Right cardiac atrium (tissue), 5 donors: Measurements from ENCODE around the gene UNC5C. TPM values are rescaled to one million over a fixed set of nuclear protein-coding genes. Genes with fewer than 3 reads are reported as not detected.

ENCODE experiments used
- ATAC-seq, 2 donors: fragments of 200-7000 bp; cut with Tn5 transposase; one replicate each; pipeline versions ENCODE4 v1.8.0 to v1.9.1; 2020; ENCODE audit warnings: moderate library complexity in 2 of 2, mild to moderate bottlenecking in 1 of 2
- DNase-seq, 3 donors: peaks; one replicate each; pipeline ENCODE4 v3.0.0-alpha.2; 2020
- H3K27ac ChIP-seq: one replicate; pipeline ENCODE4 v1.5.1; 2013; ENCODE audit warnings: mild to moderate bottlenecking, low read length, control low read depth, moderate library complexity
- H3K27me3 ChIP-seq: one replicate; pipeline ENCODE4 v1.6.1; 2013; ENCODE audit not compliant: control insufficient read depth, insufficient read depth
- H3K4me1 ChIP-seq: one replicate; pipeline ENCODE4 v1.6.1; 2013; ENCODE audit warnings: low read length; ENCODE audit not compliant: control insufficient read depth, insufficient read depth
- H3K4me3 ChIP-seq: one replicate; pipeline ENCODE4 v1.5.1; 2013; ENCODE audit warnings: low read length, control low read depth
- H3K9me3 ChIP-seq: one replicate; pipeline ENCODE4 v1.6.1; 2013; ENCODE audit warnings: low read length; ENCODE audit not compliant: control insufficient read depth
- WGBS: extraction: QIAGEN DNeasy Blood & Tissue Kit; methylation state at CpG from one replicate; pipeline ENCODE4 v1.1.7; 2013; 5-methylcytosine and 5-hydroxymethylcytosine counted together
- intact Hi-C, 4 donors: fragments of 100-400 bp; cut with DNase I; formaldehyde crosslinking; loops; one replicate each; pipeline versions ENCODE4 v1.11.0 to v1.14.0; 2022 to 2023
- polyA plus RNA-seq: library from polyadenylated mRNA; stranded (reverse); fragments of 200-250 nt; gene quantifications from one replicate; pipeline ENCODE4 v1.2.3, GENCODE V29; 2013
- total RNA-seq, 4 donors: library from RNA; stranded (reverse); fragmentation: NEBNext Ultra II Directional; extraction: Animal tissue kit (Norgen Biotek cat#: 25700); gene quantifications; one replicate each; pipeline ENCODE4 v1.2.1, GENCODE V29; 2021
- donor health status: healthy with polysubstance abuse.
- donor health status: DM: no; HTN: yes; CAD: no.
- donor health status: DM: no; HTN: no; CAD: no.
- donor health status: DM: no; HTN: yes; CAD: no; lungs with severe emphysema.
- donor health status: DM: yes; HTN: yes; CAD: no.

UNC5C gene
- total and polyA plus RNA-seq, 5 donors = 1.3 to 8.4 (median 5.8) TPM

- WGBS = 39% methylated on average over 4 of the region's 4 CpGs
- H3K9me3 ChIP-seq = no peaks in the 10 kb centered on the region
- DNase-seq (no peak), ATAC-seq (no peak)
- intact Hi-C loops = no loop called here
- no peaks in the 10 kb centered on the region for H3K27me3 ChIP-seq
- H3K27ac ChIP-seq = no peak overlapping the region
- no peaks in the 10 kb centered on the region for H3K4me1 ChIP-seq
- H3K4me3 ChIP-seq = no peak overlapping the region
These were observed 126.9 kb downstream of the UNC5C start for GRCh38 chr4:95421869-95422268.

GRCh38 chr4:95417531-95417930, 131.2 kb downstream of the UNC5C start:
- Histone ChIP-seq H3K27ac (no peak overlapping the region), H3K27me3 (no peaks in the 10 kb centered on the region), H3K4me1 (no peaks in the 10 kb centered on the region), H3K4me3 (no peak overlapping the region), H3K9me3 (no peaks in the 10 kb centered on the region)
- ATAC-seq = no peak
- no peak for DNase-seq
- WGBS = 74% methylated on average over 3 of the region's 3 CpGs
- intact Hi-C loops = no loop called here

- ATAC-seq = no peak
- intact Hi-C loops = no loop called here
- WGBS = 42% methylated on average over 3 of the region's 3 CpGs
- Histone ChIP-seq H3K9me3 (no peaks in the 10 kb centered on the region), H3K27me3 (no peaks in the 10 kb centered on the region), H3K4me3 (no peak overlapping the region), H3K27ac (no peak overlapping the region), H3K4me1 (no peaks in the 10 kb centered on the region)
- DNase-seq = no peak
These were observed 133.4 kb downstream of the UNC5C start for GRCh38 chr4:95415346-95415771.

- H3K4me3 ChIP-seq = no peak overlapping the region
- DNase-seq (no peak), ATAC-seq (no peak)
- no peak overlapping the region for H3K27ac ChIP-seq
- H3K4me1 ChIP-seq = no peaks in the 10 kb centered on the region
- H3K27me3 ChIP-seq = no peaks in the 10 kb centered on the region
- intact Hi-C loops = no loop called here
- no peaks in the 10 kb centered on the region for H3K9me3 ChIP-seq
- 43% methylated on average over 4 of the region's 4 CpGs for WGBS
These were observed 137.2 kb downstream of the UNC5C start for GRCh38 chr4:95411371-95412088.

- Histone ChIP-seq H3K4me3 (no peak overlapping the region), H3K27ac (no peak overlapping the region), H3K27me3 (no peaks in the 10 kb centered on the region), H3K4me1 (no peaks in the 10 kb centered on the region), H3K9me3 (no peaks in the 10 kb centered on the region)
- peak in 1 of 3 donors; percentile 24 for DNase-seq
- ATAC-seq = no peak
- intact Hi-C loops = no loop called here
- WGBS = 71% methylated on average over 4 of the region's 4 CpGs
These were observed 138.3 kb downstream of the UNC5C start for GRCh38 chr4:95410387-95410977.

- no peak overlapping the region for H3K27ac ChIP-seq
- H3K4me3 ChIP-seq = no peak overlapping the region
- ATAC-seq (no peak), DNase-seq (no peak)
- no peaks in the 10 kb centered on the region for H3K4me1 ChIP-seq
- no peaks in the 10 kb centered on the region for H3K27me3 ChIP-seq
- no peaks in the 10 kb centered on the region for H3K9me3 ChIP-seq
- intact Hi-C loops = no loop called here
- 73% methylated on average over 2 of the region's 2 CpGs for WGBS
These were observed 139.0 kb downstream of the UNC5C start for GRCh38 chr4:95409750-95410149.

GRCh38 chr4:95409127-95409526, 139.6 kb downstream of the UNC5C start:
- intact Hi-C loops = no loop called here

GRCh38 chr4:95402299-95402698, 146.5 kb downstream of the UNC5C start:
- DNase-seq (no peak), ATAC-seq (no peak)
- Histone ChIP-seq H3K4me3 (no peak overlapping the region), H3K9me3 (no peaks in the 10 kb centered on the region), H3K27me3 (no peaks in the 10 kb centered on the region), H3K27ac (no peak overlapping the region), H3K4me1 (no peaks in the 10 kb centered on the region)
- intact Hi-C loops = no loop called here

More at GRCh38 chr4:95409127-95409526, 139.6 kb downstream of the UNC5C start:
- H3K27me3 ChIP-seq = no peaks in the 10 kb centered on the region
- no peak for DNase-seq
- ATAC-seq = no peak
- H3K4me3 ChIP-seq = no peak overlapping the region
- no peaks in the 10 kb centered on the region for H3K9me3 ChIP-seq
- no peak overlapping the region for H3K27ac ChIP-seq
- H3K4me1 ChIP-seq = no peaks in the 10 kb centered on the region

- no peaks in the 10 kb centered on the region for H3K4me1 ChIP-seq
- ATAC-seq = no peak
- intact Hi-C loops = no loop called here
- no peaks in the 10 kb centered on the region for H3K9me3 ChIP-seq
- H3K27ac ChIP-seq = no peak overlapping the region
- H3K27me3 ChIP-seq = no peaks in the 10 kb centered on the region
- DNase-seq = no peak
- H3K4me3 ChIP-seq = no peak overlapping the region
These were observed 150.6 kb downstream of the UNC5C start for GRCh38 chr4:95398217-95398616.

GRCh38 chr4:95394752-95395306, 153.9 kb downstream of the UNC5C start:
- 75% methylated on average over 2 of the region's 2 CpGs for WGBS
- Histone ChIP-seq H3K27me3 (no peaks in the 10 kb centered on the region), H3K9me3 (no peaks in the 10 kb centered on the region), H3K4me1 (no peaks in the 10 kb centered on the region), H3K27ac (no peak overlapping the region), H3K4me3 (no peak overlapping the region)
- DNase-seq = no peak
- intact Hi-C loops = no loop called here
- ATAC-seq = peak in 1 of 2 donors; percentile 29

- Histone ChIP-seq H3K9me3 (no peaks in the 10 kb centered on the region), H3K4me1 (no peaks in the 10 kb centered on the region), H3K27me3 (no peaks in the 10 kb centered on the region), H3K27ac (no peak overlapping the region), H3K4me3 (no peak overlapping the region)
- intact Hi-C loops = no loop called here
- no peak for ATAC-seq
- DNase-seq = no peak
- WGBS = 59% methylated on average over 1 of the region's 1 CpG
These were observed 155.0 kb downstream of the UNC5C start for GRCh38 chr4:95393821-95394220.
